Measurements from ENCODE around the gene CCDC197.

CCDC197 gene

DNA sequence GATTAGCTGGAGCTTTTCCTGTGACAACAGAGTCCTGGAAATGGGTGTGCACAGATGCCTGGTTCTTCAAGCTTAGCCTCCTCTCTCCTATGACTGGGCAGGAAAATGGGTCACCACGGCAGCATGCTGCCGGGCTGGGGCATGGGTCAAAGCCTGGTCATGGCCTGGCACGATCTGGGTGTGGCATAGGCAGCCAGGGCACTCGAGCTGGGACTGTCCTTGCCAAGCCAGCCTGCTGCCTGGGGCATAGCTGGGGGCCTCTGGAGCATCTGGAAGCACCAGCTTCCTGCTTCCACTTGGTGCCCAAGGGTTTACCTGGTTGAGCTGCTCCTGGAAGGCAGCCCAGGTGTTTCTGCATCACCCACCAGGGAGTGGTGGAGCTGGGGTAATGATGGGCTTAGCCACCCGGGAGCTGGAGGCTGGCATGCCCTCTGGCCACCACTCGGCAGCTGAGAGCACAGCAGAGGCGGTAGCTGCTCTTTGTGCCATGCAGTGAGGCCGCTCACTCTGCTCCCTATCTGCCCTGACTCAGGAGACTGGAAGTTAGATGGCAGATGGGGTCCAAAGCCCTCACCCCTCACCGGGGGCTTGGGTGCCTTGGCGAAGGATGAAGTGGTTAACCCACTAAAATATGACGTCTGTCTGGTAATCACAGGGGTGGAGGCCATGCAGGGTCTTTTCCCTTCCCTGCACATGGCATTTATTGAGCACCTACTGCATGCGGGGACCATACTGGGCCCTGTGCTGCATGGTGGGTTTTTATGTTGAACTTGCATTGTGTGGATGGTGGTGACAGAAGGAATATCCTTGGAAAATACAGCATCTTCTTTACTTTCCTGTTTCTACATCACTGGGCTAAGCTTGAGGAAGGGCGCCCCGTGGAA lies 30.7 kb downstream of the CCDC197 start:
- DNase-seq: no peak

DNA sequence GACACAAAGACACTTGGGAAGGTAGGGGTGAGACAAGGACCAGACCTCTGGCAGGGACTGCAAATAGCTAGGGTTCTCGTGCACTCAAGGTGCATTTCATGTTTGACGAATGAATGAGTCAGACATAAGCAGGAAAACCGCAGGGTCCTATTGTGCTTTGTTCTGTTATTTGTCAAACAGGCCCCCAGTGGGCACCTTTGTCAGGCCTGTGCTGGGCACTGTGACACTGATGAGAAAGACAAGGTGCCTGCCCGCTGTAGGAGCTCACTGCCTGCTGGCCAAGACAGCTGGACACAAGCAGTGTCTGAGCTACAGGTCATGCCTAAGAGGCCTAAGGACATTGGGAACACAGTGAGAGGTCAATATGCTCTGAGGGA lies 31.3 kb downstream of the CCDC197 start:
- DNase-seq: no peak

DNA sequence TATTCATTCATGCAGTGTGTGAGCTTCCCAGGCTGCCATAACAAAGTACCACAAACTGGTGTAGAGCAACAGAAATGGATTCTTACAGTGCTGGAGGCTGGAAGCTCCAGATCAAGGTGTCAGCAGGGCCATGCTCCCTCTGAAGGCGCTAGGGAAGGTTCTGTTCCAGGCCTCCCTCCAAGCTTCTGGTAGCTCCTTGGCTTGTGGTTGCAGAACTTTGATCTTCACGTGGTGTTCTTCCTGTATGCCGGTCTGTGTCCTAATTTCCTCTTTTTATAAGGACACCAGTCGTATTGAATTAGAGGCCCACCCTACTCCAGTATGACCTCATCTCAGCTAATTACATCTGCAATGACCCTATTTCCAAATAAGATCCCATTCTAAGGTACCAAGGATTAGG lies 32.2 kb downstream of the CCDC197 start:
- DNase-seq: no peak

DNA sequence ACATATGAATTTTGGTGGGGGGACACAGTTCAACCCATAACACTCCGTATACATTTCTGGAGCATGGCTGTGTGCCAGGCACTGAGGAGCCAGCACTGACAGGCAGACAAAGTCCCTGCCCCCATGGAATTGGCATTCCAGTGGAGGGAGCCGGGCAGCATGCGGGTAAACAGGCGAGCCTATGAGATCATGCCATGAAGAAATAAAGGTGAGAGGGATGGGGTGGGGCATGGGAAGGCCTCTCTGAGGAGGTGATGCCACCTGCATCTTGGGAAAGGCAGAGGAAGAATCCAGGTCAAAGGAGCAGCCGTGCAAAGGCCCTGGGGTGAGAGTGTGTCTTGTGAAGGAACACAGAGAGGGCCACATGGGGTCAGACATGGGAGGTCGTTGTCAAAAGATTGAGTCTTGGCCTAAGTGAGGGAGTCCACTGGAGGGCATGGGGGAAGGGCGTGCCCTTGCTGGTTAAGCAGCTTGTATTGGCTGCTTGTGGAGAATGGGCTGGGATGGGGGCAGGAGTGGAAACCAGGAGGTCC lies 32.6 kb downstream of the CCDC197 start:
- no peak for DNase-seq

DNA sequence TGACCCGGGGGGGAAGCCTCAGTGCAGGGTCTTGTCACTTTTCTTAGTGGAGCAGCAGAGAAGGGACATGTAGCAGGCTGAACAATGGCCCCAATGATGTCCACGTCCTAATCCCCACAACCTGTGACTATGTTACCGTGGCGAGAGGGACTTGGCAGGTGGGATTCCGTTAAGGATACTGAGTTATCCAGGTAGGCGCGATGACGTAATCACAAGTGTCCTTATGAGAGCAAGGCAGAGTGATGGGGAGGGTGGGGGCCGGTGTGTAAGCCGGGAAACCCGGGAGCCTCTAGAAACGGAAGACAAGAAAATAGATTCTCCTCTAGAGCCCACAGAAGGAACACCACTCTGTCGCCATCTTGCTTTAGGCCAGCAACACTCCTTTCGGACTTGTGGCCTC lies 33.5 kb downstream of the CCDC197 start:
- no peak for DNase-seq

DNA sequence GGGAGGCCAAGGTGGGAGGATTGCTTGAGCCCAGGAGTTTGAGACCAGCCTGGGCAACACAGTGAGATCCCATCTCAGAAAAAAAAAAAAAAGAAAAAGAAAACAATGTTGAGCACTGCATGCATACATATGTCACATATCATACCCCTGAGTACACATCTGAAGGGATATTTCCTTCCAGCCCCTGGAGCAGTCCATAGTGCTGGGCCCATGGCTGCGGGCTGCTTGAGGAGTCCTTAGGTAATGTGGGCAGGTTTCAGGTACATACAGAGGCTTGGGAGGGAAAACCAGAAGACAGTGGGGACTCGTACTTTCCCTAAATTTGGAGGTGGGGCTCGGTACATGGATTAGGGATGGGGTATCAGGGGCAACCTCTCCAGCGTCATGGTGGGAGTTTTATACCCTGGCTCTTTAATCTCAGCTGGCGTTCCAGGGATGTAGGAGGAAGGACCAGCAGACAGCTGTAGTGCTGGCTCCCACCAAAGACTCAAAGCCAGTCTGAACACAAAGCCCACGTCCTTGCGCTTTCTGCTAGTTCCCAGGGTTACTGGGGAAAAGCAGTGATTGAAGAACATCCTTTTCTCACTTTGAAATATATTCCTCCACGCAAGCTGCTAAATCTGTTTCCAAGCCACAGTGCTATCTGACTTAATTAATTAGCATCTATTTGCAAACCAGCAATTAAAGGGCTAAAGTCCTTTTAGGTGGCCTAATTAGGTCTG lies 34.2 kb downstream of the CCDC197 start:
- no peak for DNase-seq

DNA sequence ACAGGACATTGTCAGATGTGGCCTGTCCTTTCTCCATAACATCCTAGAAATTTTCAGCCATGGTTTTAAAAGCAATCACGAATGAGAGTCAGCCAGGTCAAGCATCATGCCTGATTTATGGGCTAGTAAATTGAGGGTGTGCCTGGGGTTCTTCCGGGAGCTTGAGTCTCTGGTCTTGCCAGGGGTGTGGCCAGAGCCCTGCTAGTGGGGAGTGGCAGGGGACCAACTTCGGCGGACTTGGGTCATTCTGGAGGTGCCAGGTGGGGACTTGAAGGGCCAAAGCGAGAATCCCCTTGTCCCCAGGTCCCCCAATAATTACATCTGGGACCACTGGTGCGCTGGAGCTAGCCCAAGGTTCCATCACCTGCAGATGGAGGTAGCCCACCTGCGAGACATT lies 34.8 kb downstream of the CCDC197 start:
- DNase-seq: no peak

DNA sequence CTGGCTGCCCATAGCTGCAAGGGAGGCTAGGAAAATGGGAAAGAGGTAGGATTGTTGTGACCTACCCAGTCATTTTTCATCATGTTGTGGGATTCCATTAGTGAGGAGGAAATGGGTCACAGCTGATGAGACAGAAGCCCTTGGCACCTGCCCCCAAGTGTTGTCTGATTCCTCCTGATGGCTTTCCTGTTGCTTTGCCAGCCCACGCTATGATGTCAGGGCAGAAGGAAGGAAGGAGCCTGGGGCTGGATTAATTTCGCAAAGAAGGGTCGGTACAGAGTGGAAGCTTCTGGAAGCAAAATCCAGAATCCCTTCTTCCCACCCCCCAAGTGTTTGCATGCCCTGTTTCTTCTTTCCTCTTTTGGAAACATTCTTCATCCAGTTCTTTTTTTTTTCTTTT lies 37.8 kb downstream of the CCDC197 start:
- DNase-seq: no peak

DNA sequence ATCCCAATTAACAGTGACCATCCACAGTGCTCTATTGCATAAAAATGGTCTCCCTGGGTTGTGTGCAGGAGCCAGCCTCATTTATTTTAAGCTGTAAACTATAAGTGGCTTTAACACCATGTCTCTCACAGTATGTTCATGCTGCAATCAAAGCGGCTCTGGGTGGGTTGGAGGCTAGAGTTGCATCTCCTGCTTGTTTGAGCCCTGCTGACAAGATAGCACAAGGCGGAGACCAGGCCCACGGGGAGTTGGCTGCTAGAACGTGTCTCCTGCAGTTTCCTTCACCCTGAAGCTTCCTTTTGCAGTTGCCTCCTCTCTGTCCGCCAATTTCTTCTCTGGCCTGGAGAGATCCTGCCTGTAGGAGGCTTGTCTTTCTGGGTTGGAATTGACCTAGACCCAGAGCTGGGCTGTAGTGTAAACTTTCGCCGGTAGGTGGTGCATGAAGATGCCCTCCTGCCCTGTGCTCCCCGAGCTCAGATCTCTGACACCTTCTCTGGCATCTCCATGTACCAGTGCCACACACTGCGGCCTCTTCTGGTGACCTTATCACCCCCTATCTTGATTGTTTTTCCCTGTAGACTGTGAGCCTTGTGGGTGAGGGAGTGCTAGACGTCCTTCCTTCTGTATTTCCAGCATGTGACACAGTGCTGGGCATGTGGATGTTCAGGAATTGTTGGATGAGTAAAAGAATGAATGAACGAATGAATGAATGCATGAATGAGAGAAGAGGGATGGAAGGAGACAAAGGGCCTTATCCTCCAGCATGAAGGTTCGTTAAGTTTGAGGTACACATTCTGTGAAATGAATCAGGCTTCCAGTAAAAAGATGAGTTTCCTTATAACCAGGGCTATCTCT lies 39.4 kb downstream of the CCDC197 start:
- peak; percentile 75 for DNase-seq

DNA sequence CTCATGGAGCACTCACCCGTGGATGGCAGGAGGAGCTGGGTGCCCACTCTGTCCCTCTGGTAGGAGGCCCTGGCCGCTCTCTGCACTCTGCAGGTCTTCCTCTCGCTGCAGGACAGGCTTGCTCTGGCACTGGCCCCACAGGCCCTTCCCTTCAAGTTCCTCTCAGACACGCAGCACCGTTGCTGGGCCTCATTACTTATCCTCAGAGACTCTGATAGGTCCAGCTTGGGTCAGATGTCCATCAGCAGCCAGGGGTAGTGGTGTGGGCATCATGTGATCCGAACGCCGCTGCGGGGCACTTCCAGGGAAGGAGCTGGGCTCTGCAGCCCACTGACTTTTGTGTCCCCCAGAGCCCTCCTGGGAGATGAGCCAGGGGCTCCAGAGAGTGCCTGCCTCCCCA lies 40.9 kb downstream of the CCDC197 start:
- DNase-seq: no peak

DNA sequence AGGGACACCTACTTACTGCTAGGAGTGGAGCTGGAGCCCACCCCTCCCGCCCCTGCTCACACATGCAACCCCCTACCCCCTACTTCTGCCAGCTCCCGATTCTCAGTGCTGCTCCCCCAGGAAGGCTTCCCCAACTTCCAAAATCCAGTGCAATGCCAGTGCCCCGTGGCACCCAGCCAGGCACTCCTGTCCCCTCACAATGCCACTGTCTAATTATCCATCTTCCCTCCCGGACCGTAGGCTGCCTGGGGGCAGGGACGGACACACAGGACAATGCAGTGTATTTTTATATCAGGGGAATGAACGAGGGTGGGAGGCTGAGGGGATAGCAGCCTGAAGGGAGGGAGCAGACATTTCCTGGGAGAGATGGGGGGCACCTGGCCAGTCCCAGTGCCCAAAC lies 41.4 kb downstream of the CCDC197 start:
- DNase-seq: no peak

DNA sequence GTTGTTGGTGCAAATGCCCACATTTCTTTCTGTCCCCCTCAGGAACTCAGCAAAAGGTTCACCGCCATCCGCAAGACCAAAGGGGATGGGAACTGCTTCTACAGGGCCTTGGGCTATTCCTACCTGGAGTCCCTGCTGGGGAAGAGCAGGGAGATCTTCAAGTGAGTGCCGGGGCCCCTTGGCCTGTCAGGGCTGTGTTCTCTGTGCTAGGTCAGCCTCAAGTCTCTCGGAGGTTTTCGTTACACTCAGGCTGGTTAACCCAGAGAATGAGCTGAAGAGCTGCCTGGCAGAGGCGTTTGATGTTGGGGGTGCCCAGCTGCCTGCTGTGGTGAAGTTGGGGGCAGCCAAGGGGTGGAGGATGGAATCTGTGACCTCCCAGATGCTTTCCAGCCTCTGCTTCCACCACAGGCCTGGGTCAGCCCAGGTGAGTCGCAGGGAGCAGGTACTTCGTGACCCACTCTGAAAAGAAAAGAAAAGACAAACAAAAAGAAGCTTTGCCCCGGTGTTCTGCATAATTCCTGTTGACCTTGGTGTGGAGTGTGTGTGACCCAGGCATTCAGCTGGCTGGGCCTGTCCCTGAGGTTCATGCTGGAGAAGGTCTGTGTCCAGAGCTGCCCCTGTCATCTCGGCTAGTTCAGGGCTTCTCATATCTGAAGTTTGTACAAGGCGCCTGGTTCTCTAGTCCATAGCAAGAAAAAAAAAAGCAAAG lies 42.0 kb downstream of the CCDC197 start:
- DNase-seq: no peak

DNA sequence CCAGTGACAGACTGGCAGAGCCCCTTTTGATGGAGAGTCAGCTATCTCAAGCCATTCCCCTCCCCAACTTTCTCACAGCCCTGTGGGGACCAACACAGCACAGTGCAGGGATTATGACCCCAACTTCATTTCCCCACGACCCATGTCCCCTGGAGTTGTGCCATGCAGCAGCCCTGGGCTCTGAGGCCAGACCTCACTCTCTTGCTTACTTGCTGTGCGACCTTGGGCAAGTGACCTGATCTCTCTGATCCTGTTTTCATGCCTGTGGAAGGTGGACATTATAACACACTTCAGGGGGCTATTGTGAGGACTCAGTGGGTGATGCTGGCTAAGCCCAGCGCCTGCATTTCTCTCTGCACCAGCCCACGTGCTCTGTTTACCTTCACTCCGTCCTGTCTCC lies 43.1 kb downstream of the CCDC197 start:
- DNase-seq: no peak

DNA sequence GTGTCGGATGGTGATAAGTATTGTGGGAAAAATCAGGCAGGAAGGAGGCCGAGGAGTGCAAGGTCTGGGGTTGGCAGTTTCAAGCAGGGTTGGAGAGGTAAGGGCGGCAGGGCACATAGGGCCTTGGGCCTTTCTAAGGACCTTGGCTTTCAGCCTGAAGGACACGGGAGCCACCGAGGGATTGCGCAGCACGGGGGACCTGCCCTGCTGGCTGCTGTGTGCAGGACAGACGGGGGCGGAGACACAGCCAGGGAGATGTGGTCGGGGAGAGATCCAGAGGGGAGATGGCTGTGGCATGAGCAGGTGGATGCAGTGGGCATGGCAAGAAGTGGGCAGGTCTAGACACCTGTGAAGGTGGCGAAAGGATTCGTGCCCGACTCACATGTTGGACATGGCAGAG lies 43.7 kb downstream of the CCDC197 start:
- no peak for DNase-seq

DNA sequence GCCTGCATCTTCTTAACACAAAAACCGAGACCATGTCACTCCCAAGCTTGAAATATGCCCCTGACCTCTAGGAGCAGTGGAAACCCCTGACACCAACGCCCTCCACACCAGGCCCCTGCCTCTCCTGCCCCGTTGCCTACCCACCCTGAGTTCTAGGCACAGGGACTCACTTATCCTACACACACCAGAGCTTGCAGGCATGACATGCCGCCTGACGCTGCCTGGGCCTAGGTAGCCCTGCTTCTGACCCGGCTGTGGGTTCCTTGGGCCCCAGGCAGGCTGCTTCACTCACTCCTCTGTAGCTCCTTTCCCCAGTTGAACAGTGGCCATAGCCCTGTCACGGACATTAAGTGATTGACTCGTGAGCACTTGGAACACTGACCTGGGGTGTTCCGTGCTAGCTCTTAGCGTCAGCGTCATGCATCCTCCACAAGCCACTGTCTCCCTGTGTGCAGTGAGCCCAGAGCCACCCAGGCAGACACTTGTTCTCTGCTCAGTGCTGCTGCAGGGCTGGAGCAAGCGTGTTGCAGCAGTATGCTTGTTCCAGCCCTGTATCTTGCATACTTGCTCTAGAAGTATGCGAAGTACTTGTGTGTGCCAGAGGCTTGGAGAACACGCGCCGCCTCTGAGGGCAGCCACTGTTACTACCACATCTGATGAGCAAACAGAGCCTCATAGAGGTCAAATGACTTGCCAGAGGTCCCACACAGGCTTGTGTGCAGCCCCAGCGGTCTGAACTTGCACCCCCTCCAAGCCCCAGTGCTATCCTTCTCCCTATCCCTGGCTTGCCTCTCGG lies 44.6 kb downstream of the CCDC197 start:
- no peak for DNase-seq

DNA sequence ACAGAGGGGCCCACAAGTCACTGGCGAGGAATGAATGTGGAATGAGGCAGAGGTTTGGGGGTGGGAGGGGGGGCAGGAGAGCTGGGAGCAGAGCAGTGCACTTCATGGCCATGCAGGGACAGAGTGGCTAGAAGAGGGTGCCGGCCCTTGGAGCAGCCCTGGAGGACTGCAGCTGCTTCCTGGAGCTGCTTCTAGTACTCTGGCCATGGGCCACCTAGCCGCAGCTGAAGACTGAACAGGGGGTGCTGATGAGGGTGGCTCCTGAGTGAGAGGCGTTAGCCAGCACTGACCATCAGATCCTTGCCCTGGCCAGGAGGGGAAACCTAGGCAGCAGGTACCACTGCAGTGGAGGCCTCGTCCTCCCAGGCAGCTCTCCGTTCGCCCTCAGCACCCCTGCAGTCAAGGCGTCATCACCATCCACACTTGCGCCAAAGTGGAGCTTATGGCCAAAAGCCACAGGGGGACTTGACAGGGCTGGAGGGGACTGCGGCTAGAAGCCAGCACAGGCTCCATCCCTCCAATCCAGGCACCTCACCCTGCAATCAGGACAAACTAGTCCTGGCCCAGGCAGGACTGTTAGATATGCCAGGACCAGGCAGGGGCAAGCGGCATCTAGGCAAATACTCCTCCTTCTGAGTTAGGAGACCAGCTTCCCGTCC lies 45.5 kb downstream of the CCDC197 start:
- DNase-seq: no peak

DNA sequence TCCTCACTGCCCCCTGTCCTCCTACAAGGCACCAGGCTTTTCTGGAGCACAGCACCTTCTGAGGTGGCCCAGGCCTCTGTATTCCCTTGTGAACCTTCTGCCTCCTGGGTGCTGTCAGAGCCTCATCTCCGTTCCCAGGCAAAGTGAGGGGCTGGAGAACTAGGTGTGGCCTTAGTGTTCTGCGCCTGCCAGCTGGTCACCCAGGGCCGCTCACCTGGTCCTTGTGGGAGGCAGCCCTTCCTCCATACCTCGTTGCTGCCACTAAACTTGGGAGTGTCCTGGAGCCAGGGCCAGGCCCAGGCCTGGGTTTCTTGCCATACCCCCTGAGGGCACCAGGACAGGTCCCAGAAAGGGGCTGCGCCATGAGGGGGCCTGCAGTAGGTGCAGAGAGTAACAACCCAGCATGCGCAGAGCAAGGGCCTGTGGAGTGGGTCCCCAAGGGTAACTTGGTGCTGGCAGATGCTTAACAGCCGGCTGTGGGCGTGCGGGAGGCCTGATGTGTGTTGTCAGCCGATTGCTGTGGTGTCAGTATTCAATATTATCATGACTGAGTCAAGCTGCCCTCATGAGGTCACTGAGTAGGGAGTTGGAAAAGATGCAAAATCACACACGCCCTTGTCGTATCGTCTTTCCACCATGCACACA lies 46.1 kb downstream of the CCDC197 start:
- no peak for DNase-seq

DNA sequence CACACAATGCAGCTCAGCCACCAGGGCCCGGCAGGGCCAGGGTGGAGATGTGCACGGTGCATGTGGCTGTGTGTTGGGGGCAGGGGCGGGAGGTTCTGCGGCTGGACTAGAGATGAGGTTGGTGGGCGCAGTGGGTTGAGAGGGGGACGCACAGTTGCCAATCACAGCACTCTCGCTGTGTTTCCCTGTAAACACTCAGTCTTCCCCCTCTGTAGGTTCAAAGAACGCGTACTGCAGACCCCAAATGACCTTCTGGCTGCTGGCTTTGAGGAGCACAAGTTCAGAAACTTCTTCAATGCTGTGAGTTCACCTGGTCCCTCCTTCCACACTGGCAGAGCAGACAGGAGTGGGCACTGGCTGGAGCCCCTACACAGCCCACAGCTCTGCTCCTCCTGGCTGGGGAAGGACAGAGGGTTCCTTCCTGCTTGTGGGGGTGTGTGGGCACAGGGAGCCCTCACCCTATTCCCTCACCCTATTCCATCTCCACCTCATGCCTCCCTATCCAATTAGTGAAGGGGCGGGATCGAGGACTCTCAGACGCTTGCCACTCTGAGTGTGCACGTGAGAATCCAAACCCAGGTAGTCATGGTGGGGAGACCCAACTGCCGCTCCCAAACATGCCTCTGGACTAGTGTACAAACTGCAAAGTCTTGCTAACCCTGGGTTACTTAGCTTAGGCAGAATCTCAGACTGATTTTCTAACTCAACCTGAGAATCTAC lies 46.8 kb downstream of the CCDC197 start:
- DNase-seq: no peak

DNA sequence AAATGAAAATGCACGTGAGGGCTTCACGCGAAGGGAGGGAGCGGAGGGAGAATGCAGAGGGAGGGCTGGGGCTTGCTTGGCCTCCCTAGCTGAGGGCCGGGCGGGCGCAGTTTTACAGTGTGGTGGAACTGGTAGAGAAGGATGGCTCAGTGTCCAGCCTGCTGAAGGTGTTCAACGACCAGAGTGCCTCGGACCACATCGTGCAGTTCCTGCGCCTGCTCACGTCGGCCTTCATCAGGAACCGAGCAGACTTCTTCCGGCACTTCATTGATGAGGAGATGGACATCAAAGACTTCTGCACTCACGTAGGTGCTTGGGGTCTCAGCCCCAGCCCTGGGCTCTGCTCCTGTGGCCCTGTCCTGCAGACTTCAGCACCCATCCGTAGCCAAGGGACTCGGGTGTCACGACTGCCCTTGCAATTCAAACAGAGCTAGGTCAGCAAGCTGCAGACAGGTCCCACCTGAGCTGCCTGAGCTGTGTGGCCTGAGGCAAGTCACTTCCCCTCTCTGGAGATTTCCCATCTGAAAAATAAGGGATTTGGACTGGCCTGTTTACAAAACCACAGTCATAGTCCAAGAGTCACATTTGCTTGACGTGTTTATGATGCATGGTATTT lies 47.5 kb downstream of the CCDC197 start:
- no peak for DNase-seq

DNA sequence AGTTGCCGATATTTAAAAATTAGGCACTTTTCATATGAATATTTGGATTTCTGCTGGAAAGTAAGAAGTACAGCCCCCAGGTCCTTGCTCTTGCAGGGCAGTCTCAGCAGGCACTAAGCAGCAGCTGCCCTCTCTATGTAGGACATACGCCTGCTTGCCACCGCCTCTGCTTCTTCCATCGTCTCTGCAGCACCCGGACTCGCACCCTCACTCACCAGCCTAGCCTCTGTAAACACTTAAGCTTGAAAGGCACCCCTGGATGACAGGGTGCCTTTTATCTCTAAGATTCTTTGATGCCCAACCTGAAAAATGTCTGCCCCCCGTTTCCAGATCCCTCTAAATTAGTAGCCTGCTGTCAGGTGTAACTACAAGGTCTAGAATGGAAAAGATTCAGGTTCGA lies 48.0 kb downstream of the CCDC197 start:
- DNase-seq: no peak
